ENCODE data around the gene PLA2G1B. TPM values are rescaled to one million over a fixed set of nuclear protein-coding genes. Genes with fewer than 3 reads are reported as not detected.

The PLA2G1B gene
- total RNA-seq, 1 donor from 2014 or later = not detected

DNA sequence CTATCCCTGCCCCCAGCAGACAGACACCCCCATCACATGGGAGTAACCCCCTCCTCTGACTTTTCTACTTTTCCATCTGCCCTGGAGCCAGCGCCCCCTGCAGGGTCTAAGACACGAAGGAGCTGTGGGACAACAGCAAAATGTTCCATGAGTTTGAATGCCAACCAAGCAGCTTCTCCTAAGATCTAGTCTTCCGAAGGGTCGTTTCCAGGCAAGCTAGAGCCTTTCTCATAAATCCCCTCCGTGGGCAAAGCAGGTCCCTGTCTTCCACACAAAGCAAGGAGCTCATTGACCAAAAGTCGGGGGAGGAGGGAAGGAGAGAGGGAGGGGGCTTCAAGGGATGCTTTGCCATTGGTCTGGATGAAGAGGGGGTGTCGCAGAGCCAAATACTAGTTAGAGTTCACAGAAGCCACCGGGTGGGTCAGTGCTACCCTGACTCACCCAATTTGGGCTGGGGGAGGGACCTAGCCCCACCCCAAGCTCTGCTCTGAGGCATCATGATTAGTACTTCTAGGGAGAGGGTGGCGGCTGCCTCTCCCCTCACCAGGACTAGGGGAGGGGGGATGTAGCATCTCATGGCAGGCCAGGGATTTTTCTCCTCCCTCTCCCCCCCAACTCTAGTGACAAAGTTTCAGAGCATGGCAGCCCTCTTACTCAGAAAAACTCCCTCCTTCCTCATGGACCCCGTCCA is 39.8 kb upstream of the PLA2G1B start:
- Mint-ChIP-seq H3K4me1 (ENCODE audit: unreplicated experiment) (peaks cover 42% of the 10 kb centered on the region), H3K9me3 (ENCODE audit: unreplicated experiment) (no peaks in the 10 kb centered on the region), H3K27me3 (ENCODE audit: unreplicated experiment) (peaks cover 28% of the 10 kb centered on the region), H3K36me3 (ENCODE audit: low read depth, unreplicated experiment) (peaks cover 27% of the 10 kb centered on the region), H3K4me3 (ENCODE audit: unreplicated experiment) (peak overlapping the region; percentile 88), H3K27ac (ENCODE audit: unreplicated experiment) (no peak overlapping the region)
- DNase-seq (ENCODE audit: low spot score) = peak; percentile 55
- peak; percentile 39 for TF ChIP-seq CTCF (IDR thresholded peaks at IDR 0.05; ENCODE audit: unreplicated experiment)

- peaks cover 30% of the 10 kb centered on the region for H3K27me3 Mint-ChIP-seq (ENCODE audit: unreplicated experiment)
- DNase-seq (ENCODE audit: low spot score) = no peak
- H3K36me3 Mint-ChIP-seq (ENCODE audit: low read depth, unreplicated experiment) = peaks cover 27% of the 10 kb centered on the region
- no peaks in the 10 kb centered on the region for H3K9me3 Mint-ChIP-seq (ENCODE audit: unreplicated experiment)
- H3K4me1 Mint-ChIP-seq (ENCODE audit: unreplicated experiment) = peaks cover 45% of the 10 kb centered on the region
- H3K27ac Mint-ChIP-seq (ENCODE audit: unreplicated experiment) = peak overlapping the region; percentile 32
- peak; percentile 46 for TF ChIP-seq CTCF (IDR thresholded peaks at IDR 0.05; ENCODE audit: unreplicated experiment)
- H3K4me3 Mint-ChIP-seq (ENCODE audit: unreplicated experiment) = peak overlapping the region; percentile 78
Measured at GRCh38 chr12:120366845-120367232, 39.3 kb upstream of the PLA2G1B start.

DNA sequence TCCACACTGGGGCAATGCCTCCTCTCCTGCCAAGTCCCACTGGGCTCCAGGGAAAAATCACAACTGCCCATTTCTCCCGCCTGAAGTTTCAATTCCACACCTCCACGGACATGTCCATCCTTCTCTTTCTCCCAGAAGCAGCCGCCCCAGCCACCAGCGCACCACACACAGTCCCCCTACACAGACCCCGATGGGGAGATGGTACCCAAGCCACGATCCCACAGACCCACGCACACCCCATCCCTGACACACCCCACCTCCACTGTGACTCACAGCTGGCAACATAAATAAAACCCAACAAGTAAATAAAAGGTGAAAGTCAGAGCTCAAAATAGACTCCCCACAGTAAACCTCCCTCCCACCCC is 38.7 kb upstream of the PLA2G1B start:
- H3K4me3 Mint-ChIP-seq (ENCODE audit: unreplicated experiment) = peak overlapping the region; percentile 78
- peak overlapping the region; percentile 33 for H3K27ac Mint-ChIP-seq (ENCODE audit: unreplicated experiment)
- TF ChIP-seq CTCF (IDR thresholded peaks at IDR 0.05; ENCODE audit: unreplicated experiment) = no peak
- peaks cover 44% of the 10 kb centered on the region for H3K4me1 Mint-ChIP-seq (ENCODE audit: unreplicated experiment)
- no peak for DNase-seq (ENCODE audit: low spot score)
- no peaks in the 10 kb centered on the region for H3K9me3 Mint-ChIP-seq (ENCODE audit: unreplicated experiment)
- H3K36me3 Mint-ChIP-seq (ENCODE audit: low read depth, unreplicated experiment) = peaks cover 27% of the 10 kb centered on the region
- peaks cover 30% of the 10 kb centered on the region for H3K27me3 Mint-ChIP-seq (ENCODE audit: unreplicated experiment)

DNA sequence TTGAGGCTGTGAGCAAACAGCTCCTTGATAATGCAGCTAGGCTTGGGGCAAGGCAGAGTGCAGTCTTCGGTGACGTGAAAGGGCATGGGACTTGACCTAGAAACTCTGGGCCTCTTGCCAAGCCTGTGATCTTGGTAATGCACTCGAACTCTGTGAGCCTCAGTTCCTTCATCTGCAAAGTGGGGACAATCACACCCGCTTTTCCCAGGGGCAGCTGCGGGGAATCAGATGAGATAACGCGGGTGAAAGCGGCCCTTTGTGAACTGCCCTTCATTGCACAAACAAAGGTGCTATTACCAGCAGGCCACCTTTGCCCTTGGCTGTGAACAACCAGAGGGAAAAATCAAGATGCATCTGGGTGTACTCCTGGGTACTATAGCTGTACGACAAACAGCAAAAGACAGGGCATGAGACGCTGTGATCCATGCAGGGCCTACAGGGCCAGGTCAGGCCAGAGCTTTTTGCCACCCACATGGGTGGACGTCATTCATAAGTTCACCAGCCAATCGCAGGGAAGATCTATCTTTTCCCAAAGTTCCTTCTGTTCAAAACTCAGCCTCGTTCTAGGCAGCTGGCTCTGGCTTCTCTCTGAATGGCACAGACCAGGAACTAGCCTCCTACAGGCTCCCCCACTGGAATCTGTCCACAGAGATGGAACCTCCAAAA is 38.2 kb upstream of the PLA2G1B start:
- Mint-ChIP-seq H3K9me3 (ENCODE audit: unreplicated experiment) (no peaks in the 10 kb centered on the region), H3K4me1 (ENCODE audit: unreplicated experiment) (peaks cover 39% of the 10 kb centered on the region), H3K36me3 (ENCODE audit: low read depth, unreplicated experiment) (peaks cover 27% of the 10 kb centered on the region), H3K27me3 (ENCODE audit: unreplicated experiment) (peaks cover 29% of the 10 kb centered on the region), H3K4me3 (ENCODE audit: unreplicated experiment) (peak overlapping the region; percentile 78), H3K27ac (ENCODE audit: unreplicated experiment) (no peak overlapping the region)
- no peak for TF ChIP-seq CTCF (IDR thresholded peaks at IDR 0.05; ENCODE audit: unreplicated experiment)
- no peak for DNase-seq (ENCODE audit: low spot score)

DNA sequence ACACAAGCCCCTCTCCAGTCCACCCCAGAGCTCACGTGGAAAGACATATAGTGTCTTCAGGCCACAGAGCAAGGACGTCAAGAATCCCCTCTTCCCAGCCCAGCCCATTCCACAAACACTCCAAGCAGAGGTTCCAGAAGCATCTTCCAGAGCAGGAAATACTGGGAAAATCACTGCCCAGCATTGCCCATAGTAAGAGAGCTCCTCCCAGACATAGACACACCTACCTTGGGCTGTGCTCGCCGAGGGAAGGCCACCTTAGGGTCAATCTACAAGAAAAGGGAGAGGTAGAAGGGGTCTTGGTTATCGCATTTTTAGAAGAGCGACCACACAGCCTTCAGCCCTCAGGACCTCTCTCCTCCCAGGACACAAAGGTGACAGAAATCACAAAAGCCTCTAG is 36.9 kb upstream of the PLA2G1B start:
- no peak for TF ChIP-seq CTCF (IDR thresholded peaks at IDR 0.05; ENCODE audit: unreplicated experiment)
- Mint-ChIP-seq H3K36me3 (ENCODE audit: low read depth, unreplicated experiment) (peaks cover 19% of the 10 kb centered on the region), H3K9me3 (ENCODE audit: unreplicated experiment) (no peaks in the 10 kb centered on the region), H3K27me3 (ENCODE audit: unreplicated experiment) (peaks cover 27% of the 10 kb centered on the region), H3K4me3 (ENCODE audit: unreplicated experiment) (no peak overlapping the region), H3K27ac (ENCODE audit: unreplicated experiment) (no peak overlapping the region), H3K4me1 (ENCODE audit: unreplicated experiment) (peaks cover 36% of the 10 kb centered on the region)
- DNase-seq (ENCODE audit: low spot score) = no peak

Measured in endothelial cell (in vitro differentiated cells).